ENCODE data around the gene CSTF1. TPM values are rescaled to one million over a fixed set of nuclear protein-coding genes. Genes with fewer than 3 reads are reported as not detected.

CSTF1 gene
- total and polyA plus RNA-seq, 4 donors: 11.9 to 20.2 (median 16.0) TPM

DNA sequence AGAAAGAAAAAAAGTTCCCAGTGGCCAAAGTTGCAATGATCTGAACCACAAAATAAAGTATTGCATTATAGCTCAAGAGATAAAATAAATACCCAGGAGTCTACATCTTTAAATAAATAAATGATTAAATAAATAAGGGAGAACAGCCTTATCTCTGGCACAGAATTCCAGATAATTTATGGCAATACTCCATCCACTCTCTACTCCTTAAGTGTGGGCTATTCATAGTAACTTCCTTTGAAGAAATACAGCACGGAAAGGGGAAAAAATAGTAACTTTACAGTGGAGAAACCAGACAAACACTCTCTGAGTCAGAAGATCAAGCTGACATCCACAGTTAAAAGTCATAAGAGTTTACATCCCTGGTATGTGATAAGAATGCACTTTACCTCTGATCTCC, 12.1 kb upstream of the CSTF1 start:
- H3K36me3 ChIP-seq (ENCODE audit: control insufficient read depth in 4 of 4, insufficient read depth in 3 of 4, low read depth in 1 of 4, low read length in 3 of 4): no peaks in the 10 kb centered on the region
- no peaks in the 10 kb centered on the region for H3K27me3 ChIP-seq (ENCODE audit: control insufficient read depth in 4 of 4, insufficient read depth in 4 of 4, low read length in 3 of 4)
- no peak for TF ChIP-seq HNF4A (conservative IDR thresholded peaks at IDR 0.05)
- no peak for TF ChIP-seq JUND (IDR thresholded peaks at IDR 0.05)
- TF ChIP-seq REST (IDR thresholded peaks at IDR 0.05): no peak
- TF ChIP-seq, protein P1, sequence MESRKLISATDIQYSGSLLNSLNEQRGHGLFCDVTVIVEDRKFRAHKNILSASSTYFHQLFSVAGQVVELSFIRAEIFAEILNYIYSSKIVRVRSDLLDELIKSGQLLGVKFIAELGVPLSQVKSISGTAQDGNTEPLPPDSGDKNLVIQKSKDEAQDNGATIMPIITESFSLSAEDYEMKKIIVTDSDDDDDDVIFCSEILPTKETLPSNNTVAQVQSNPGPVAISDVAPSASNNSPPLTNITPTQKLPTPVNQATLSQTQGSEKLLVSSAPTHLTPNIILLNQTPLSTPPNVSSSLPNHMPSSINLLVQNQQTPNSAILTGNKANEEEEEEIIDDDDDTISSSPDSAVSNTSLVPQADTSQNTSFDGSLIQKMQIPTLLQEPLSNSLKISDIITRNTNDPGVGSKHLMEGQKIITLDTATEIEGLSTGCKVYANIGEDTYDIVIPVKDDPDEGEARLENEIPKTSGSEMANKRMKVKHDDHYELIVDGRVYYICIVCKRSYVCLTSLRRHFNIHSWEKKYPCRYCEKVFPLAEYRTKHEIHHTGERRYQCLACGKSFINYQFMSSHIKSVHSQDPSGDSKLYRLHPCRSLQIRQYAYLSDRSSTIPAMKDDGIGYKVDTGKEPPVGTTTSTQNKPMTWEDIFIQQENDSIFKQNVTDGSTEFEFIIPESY (IDR thresholded peaks at IDR 0.05): no peak
- no peak for TF ChIP-seq GABPA (IDR thresholded peaks at IDR 0.05 in 1 of 2, conservative IDR thresholded peaks at IDR 0.05 in 1 of 2)
- TF ChIP-seq, protein P2, sequence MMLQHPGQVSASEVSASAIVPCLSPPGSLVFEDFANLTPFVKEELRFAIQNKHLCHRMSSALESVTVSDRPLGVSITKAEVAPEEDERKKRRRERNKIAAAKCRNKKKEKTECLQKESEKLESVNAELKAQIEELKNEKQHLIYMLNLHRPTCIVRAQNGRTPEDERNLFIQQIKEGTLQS (IDR thresholded peaks at IDR 0.05): no peak
- no peak for TF ChIP-seq HNF4G (IDR thresholded peaks at IDR 0.05)
- no peak for TF ChIP-seq RAD21 (IDR thresholded peaks at IDR 0.05)
- no peak for TF ChIP-seq TAF1 (conservative IDR thresholded peaks at IDR 0.05)
- TF ChIP-seq NR2F2 (IDR thresholded peaks at IDR 0.05): no peak
- TF ChIP-seq YY1 (IDR thresholded peaks at IDR 0.05): no peak
- no peak for TF ChIP-seq CTCF (IDR thresholded peaks at IDR 0.05; ENCODE audit: low read depth, low read length, missing input control)
- TF ChIP-seq EGR1 (IDR thresholded peaks at IDR 0.05; ENCODE audit: low read depth in 2 of 2): no peak
- TF ChIP-seq RXRA (IDR thresholded peaks at IDR 0.05): no peak
- TF ChIP-seq MAX (IDR thresholded peaks at IDR 0.05): no peak
- no peak for TF ChIP-seq SP1 (IDR thresholded peaks at IDR 0.05)
- no peak for TF ChIP-seq FOXA1 (IDR thresholded peaks at IDR 0.05)
- H3K4me3 ChIP-seq (ENCODE audit: low read depth in 1 of 3, low read length in 3 of 3): no peak overlapping the region
- DNase-seq (ENCODE audit: low spot score): no peak
- H3K4me1 ChIP-seq (ENCODE audit: control insufficient read depth in 4 of 4, insufficient read depth in 4 of 4, low read length in 3 of 4): no peaks in the 10 kb centered on the region
- H3K9me3 ChIP-seq (ENCODE audit: control insufficient read depth in 4 of 4, low read length in 3 of 4): no peaks in the 10 kb centered on the region
- H3K27ac ChIP-seq (ENCODE audit: low read depth in 1 of 2, low read length in 2 of 2): no peak overlapping the region
- H3K9ac ChIP-seq (ENCODE audit: low read depth in 1 of 2, low read length in 2 of 2): no peak overlapping the region
- 67% methylated on average over 1 of the region's 1 CpG for WGBS

- WGBS: 97% methylated on average over 1 of the region's 1 CpG
- H3K36me3 ChIP-seq (ENCODE audit: control insufficient read depth in 4 of 4, insufficient read depth in 3 of 4, low read depth in 1 of 4, low read length in 3 of 4): peaks cover 0 to 6% (median 1%) of the 10 kb centered on the region in 4 donors
- DNase-seq (ENCODE audit: low spot score): no peak
- no peak overlapping the region for H3K27ac ChIP-seq (ENCODE audit: low read depth in 1 of 2, low read length in 2 of 2)
- H3K9ac ChIP-seq (ENCODE audit: low read depth in 1 of 2, low read length in 2 of 2): no peak overlapping the region
- no peak overlapping the region for H3K4me3 ChIP-seq (ENCODE audit: low read depth in 1 of 3, low read length in 3 of 3)
- TF ChIP-seq, protein P1 (IDR thresholded peaks at IDR 0.05): no peak
- no peaks in the 10 kb centered on the region for H3K4me1 ChIP-seq (ENCODE audit: control insufficient read depth in 4 of 4, insufficient read depth in 4 of 4, low read length in 3 of 4)
- H3K27me3 ChIP-seq (ENCODE audit: control insufficient read depth in 4 of 4, insufficient read depth in 4 of 4, low read length in 3 of 4): no peaks in the 10 kb centered on the region
- H3K9me3 ChIP-seq (ENCODE audit: control insufficient read depth in 4 of 4, low read length in 3 of 4): no peaks in the 10 kb centered on the region
Measured at GRCh38 chr20:56381501-56381900, 10.9 kb upstream of the CSTF1 start.

Data from liver (tissue), 9 donors.